K562 (cell line): ENCODE results near the gene BEST3. TPM values are rescaled to one million over a fixed set of nuclear protein-coding genes. Genes with fewer than 3 reads are reported as not detected.

Source experiments
- ATAC-seq: fragments of 200-7000 bp; cut with Tn5 transposase; 3 replicates; pipeline ENCODE4 v1.9.1; 2020; ENCODE audit warnings: moderate library complexity
- BruUV-seq: library from RNA; stranded (reverse); fragments of 400-500 nt; replicated peaks from 2 replicates; lab custom pipeline; 2021; lab: Mats Ljungman, UMichigan
- CTCF ChIA-PET: fragments of 300-600 bp; formaldehyde crosslinking; extraction: SDS; loops from one replicate; lab custom pipeline; 2021; ENCODE audit warnings: low intra/inter-chr PET ratio; lab: Yijun Ruan, JAX
- POLR2A ChIA-PET: fragments of 300-600, 350-650 bp; sonication (Branson Sonifier 250); formaldehyde crosslinking; extraction: SDS; loops from one replicate; lab custom pipeline; 2021; ENCODE audit warnings: antibody characterized with exemption, inconsistent platforms; lab: Yijun Ruan, JAX
- DNase-seq, 4 experiments: peaks; one replicate each; pipeline versions ENCODE4 v3.0.0 to v3.0.0-alpha.2; 2011 to 2018; ENCODE audit warnings: low spot score in 3 of 4, mixed read lengths in 3 of 4; ENCODE audit errors: extremely low read depth in 1 of 4
- FAIRE-seq: peaks from 2 replicates; lab custom pipeline; 2011; peaks lifted over from hg19 to GRCh38; lab: Jason Lieb, UNC
- H2AFZ ChIP-seq: 2 replicates; pipeline ENCODE4 v1.6.0; 2011; ENCODE audit warnings: low read depth, low read length, control low read depth, inconsistent platforms
- H3K27ac ChIP-seq: fragments of 200-600 bp; 3 replicates; pipeline ENCODE4 v1.8.0; 2011; ENCODE audit warnings: low read depth, mild to moderate bottlenecking, control low read depth, inconsistent platforms, low read length, moderate library complexity, mixed read lengths; ENCODE audit errors: extremely low read depth
- H3K27me3 ChIP-seq, 2 experiments: fragments of 300-600 bp in 1 of 2; 2 replicates in 1 of 2; 3 replicates in 1 of 2; pipeline versions ENCODE4 v1.6.0 to v1.8.0; 2011; ENCODE audit warnings: inconsistent platforms in 2 of 2, low read length in 2 of 2, mild to moderate bottlenecking in 1 of 2, mixed read lengths in 1 of 2, moderate library complexity in 1 of 2; ENCODE audit not compliant: control insufficient read depth in 2 of 2, insufficient read depth in 2 of 2
- H3K36me3 ChIP-seq: fragments of 300-600 bp; 3 replicates; pipeline ENCODE4 v1.8.0; 2011; ENCODE audit warnings: mild to moderate bottlenecking, low read length, inconsistent platforms; ENCODE audit not compliant: control insufficient read depth, insufficient read depth
- H3K4me1 ChIP-seq, 2 experiments: fragments of 200-600 bp in 1 of 2; replicated peaks in 1 of 2; 2 replicates in 1 of 2; 3 replicates in 1 of 2; pipeline versions ENCODE4 v1.5.1 to v1.8.0; 2011; ENCODE audit warnings: inconsistent platforms in 2 of 2, low read length in 2 of 2, mild to moderate bottlenecking in 1 of 2, mixed read lengths in 1 of 2, moderate library complexity in 1 of 2; ENCODE audit not compliant: control insufficient read depth in 2 of 2, insufficient read depth in 2 of 2
- H3K4me2 ChIP-seq: 2 replicates; pipeline ENCODE4 v1.6.1; 2011; ENCODE audit warnings: low read length, control low read depth, inconsistent platforms, mixed read lengths; ENCODE audit not compliant: insufficient read depth
- H3K4me3 ChIP-seq: fragments of 200-600 bp; sonication (generic), shearing (Covaris generic); 2 replicates; pipeline ENCODE4 v1.5.1; 2016; ENCODE audit warnings: control low read depth, inconsistent platforms
- H3K79me2 ChIP-seq: fragments of 200-600 bp; 3 replicates; pipeline ENCODE4 v1.8.0; 2011; ENCODE audit warnings: low read length, inconsistent platforms; ENCODE audit not compliant: control insufficient read depth, insufficient read depth
- H3K9ac ChIP-seq, 2 experiments: 2 replicates each; pipeline versions ENCODE4 v1.6.0 to v1.6.1; 2011; ENCODE audit warnings: low read depth in 2 of 2, low read length in 2 of 2, control low read depth in 1 of 2, inconsistent platforms in 1 of 2, mild to moderate bottlenecking in 1 of 2, mixed read lengths in 1 of 2; ENCODE audit not compliant: insufficient read depth in 1 of 2
- H3K9me1 ChIP-seq: one replicate; pipeline ENCODE4 v1.6.0; 2011; ENCODE audit warnings: inconsistent platforms, mild to moderate bottlenecking, low read length, moderate library complexity; ENCODE audit not compliant: control insufficient read depth, insufficient read depth
- H3K9me3 ChIP-seq: replicated peaks from 2 replicates; pipeline ENCODE4 v1.5.1; 2011; ENCODE audit warnings: low read depth, low read length, inconsistent platforms; ENCODE audit not compliant: control insufficient read depth, insufficient read depth
- H4K20me1 ChIP-seq: replicated peaks from 2 replicates; pipeline ENCODE4 v1.6.1; 2011; ENCODE audit warnings: low read length, inconsistent platforms, mixed read lengths; ENCODE audit not compliant: control insufficient read depth, insufficient read depth
- ARID2 ChIP-seq: fragments of 450-650 bp; IDR thresholded peaks from 2 replicates; pipeline ENCODE4 v1.6.1; 2017; ENCODE audit warnings: antibody characterized with exemption, mild to moderate bottlenecking
- CBFB ChIP-seq: sonication (generic); formaldehyde crosslinking; IDR thresholded peaks from 2 replicates; pipeline ENCODE4 v1.4.0; 2020; ENCODE audit warnings: mild to moderate bottlenecking, missing genetic modification reagents
- EGR1 ChIP-seq: fragments of 450-650 bp; conservative IDR thresholded peaks from 2 replicates; pipeline ENCODE4 v1.6.1; 2017; ENCODE audit warnings: mild to moderate bottlenecking
- FOXK1 ChIP-seq: sonication (generic); formaldehyde crosslinking; IDR thresholded peaks from 2 replicates; pipeline ENCODE4 v1.8.0; 2022; ENCODE audit warnings: missing genetic modification reagents, mild to moderate bottlenecking, borderline replicate concordance
- FOXK2 ChIP-seq, 2 experiments: fragments of 450-650 bp; IDR thresholded peaks in 1 of 2; conservative IDR thresholded peaks in 1 of 2; 2 replicates each; pipeline ENCODE4 v1.6.1; 2016; ENCODE audit warnings: low read depth in 2 of 2, mild to moderate bottlenecking in 1 of 2
- PHTF2 ChIP-seq: fragments of 250-450 bp; sonication (Bioruptor Pico); IDR thresholded peaks from 2 replicates; pipeline ENCODE4 v1.5.0; 2021; ENCODE audit warnings: mild to moderate bottlenecking
- RFX5 ChIP-seq: IDR thresholded peaks from 2 replicates; pipeline ENCODE4 v1.6.1; 2011; ENCODE audit warnings: low read depth, mild to moderate bottlenecking, improper control_type of control experiment, low read length
- SNRNP70 ChIP-seq: fragments of 200-400 bp; formaldehyde crosslinking; optimal IDR thresholded peaks from 2 replicates; pipeline ENCODE3; 2017; ENCODE audit warnings: low read depth, low read length
- ZNF609 ChIP-seq: sonication (generic); formaldehyde crosslinking; IDR thresholded peaks from 2 replicates; pipeline ENCODE4 v1.8.1; 2023; ENCODE audit warnings: missing genetic modification reagents, mild to moderate bottlenecking, borderline replicate concordance
- whole genome bisulfite sequencing: fragments of 100-300 bp; shearing (Covaris generic); methylation state at CpG from one replicate; pipeline ENCODE4 v1.1.6; 2016; ENCODE audit warnings: low coverage, mixed read lengths; ENCODE audit not compliant: insufficient coverage; ENCODE audit errors: missing lambda C conversion rate; 5-methylcytosine and 5-hydroxymethylcytosine counted together
- in situ Hi-C: fragments of 300-500 bp; cut with MboI; formaldehyde crosslinking; loops from 4 replicates; pipeline ENCODE4 v1.15.0; 2018; ENCODE audit warnings: inconsistent platforms, mixed read lengths
- intact Hi-C: fragments of 100-400 bp; cut with micrococcal nuclease; formaldehyde crosslinking; loops from 2 replicates; pipeline ENCODE4 v1.14.2; 2022
- polyA plus RNA-seq, 8 experiments: library from polyadenylated mRNA; depleted of rRNA in 4 of 8; stranded (reverse) in 5 of 8; unstranded in 3 of 8; fragments of >200 nt; fragmentation: Nextera tagmentation in 2 of 8; fragmentation: Illumina TruSeq in 1 of 8; extraction: Ambion mirVana in 2 of 8; extraction: Trizol in 1 of 8; gene quantifications; 2 replicates each; pipeline versions ENCODE4 v1.2.1 to v1.2.3, GENCODE V29; 2011 to 2014; ENCODE audit warnings: inconsistent platforms in 1 of 8, missing spikeins in 1 of 8
- total RNA-seq, 7 experiments: library from RNA; depleted of rRNA in 6 of 7; stranded (reverse); fragments of >200 nt in 6 of 7; fragmentation: Illumina TruSeq in 2 of 7; extraction: Trizol in 2 of 7; gene quantifications; 2 replicates each; pipeline versions ENCODE4 v1.2.1 to v1.2.3, GENCODE V29; 2011 to 2021; ENCODE audit warnings: low replicate concordance in 1 of 7
- TF ChIP-seq, protein P1 (sequence below), 2 experiments: fragments of 450-650 bp in 1 of 2; sonication (generic) in 1 of 2; formaldehyde crosslinking in 1 of 2; IDR thresholded peaks in 1 of 2; conservative IDR thresholded peaks in 1 of 2; 2 replicates each; pipeline versions ENCODE4 v1.6.1 to v1.8.1; 2016 to 2023; ENCODE audit warnings: mild to moderate bottlenecking in 2 of 2, moderate library complexity in 2 of 2, inconsistent platforms in 1 of 2, missing genetic modification reagents in 1 of 2
- TF ChIP-seq, protein P2 (sequence below): IDR thresholded peaks from 3 replicates; pipeline ENCODE4 v1.6.1; 2011; ENCODE audit warnings: borderline replicate concordance, mild to moderate bottlenecking; ENCODE audit not compliant: insufficient read length, insufficient read depth
- TF ChIP-seq, protein P3 (sequence below): fragments of 450-650 bp; formaldehyde crosslinking; IDR thresholded peaks from 2 replicates; pipeline ENCODE4 v1.4.0; 2020; ENCODE audit warnings: mild to moderate bottlenecking, moderate library complexity

Gene BEST3
- total and polyA plus RNA-seq, 9 of the 15 experiments (the other 6 are each of a cell fraction or from before 2014, with no cell fraction given): 0.15 TPM; not detected in 8

DNA sequence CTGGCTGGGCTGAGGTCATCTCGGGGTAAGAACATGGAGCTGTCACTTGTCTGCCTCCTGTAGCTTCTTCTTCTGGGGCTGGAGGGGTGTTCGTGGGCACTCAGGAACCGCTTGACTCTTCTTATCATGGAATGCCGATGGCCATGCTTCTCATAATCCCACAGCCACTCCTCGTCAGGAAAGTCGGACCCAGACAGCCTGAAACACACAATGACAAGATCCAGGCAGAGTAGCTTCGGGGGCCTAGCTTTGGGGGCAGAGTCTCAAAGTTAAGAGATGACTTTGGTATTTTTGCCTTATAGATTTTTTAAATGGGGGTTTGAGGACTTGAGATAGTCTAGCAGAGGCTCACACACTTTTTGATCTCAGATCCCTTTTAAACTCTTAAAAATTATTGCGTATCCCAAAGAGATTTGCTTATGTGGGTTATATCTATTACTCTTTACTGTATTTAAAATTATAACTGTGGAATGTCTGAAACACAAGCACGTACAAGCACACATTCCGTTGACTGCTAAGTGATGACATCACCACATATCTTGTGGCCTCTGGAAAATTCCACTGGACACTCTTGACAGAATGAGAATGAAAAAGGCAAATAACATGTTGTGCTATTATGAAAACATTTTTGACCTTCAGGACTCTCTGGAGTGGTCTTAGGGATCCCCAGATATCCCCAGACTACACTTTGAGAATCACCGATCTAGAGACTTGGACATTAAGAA lies 43.3 kb downstream of the BEST3 start:
- Histone ChIP-seq H3K4me3 (no peak overlapping the region), H3K9me1 (peaks cover 2% of the 10 kb centered on the region), H2AFZ (peak overlapping the region; percentile 7; the same call in 1 of the 2 replicates), H3K9me3 (no peaks in the 10 kb centered on the region), H3K27me3 (no peaks in the 10 kb centered on the region), H3K9ac (peak overlapping the region in 1 of 2 experiments; percentile 6; a peak in 1 of 4 replicates), H3K4me1 (peaks cover 23 to 55% of the 10 kb centered on the region in 2 experiments), H3K79me2 (no peaks in the 10 kb centered on the region), H3K27ac (no peak overlapping the region), H3K4me2 (no peak overlapping the region), H4K20me1 (no peaks in the 10 kb centered on the region), H3K36me3 (no peaks in the 10 kb centered on the region)
- ChIA-PET CTCF (no interaction called here), POLR2A (interaction anchor here (1.2 kb wide), 1 partner anchor 12 kb away, joined by 4 read pairs; no protein-coding TSS in a partner anchor)
- in situ Hi-C loops (no loop called here), intact Hi-C loops (loop anchor here (5.0 kb wide), 1 partner anchor 82 kb away; the partner anchor contains the start of gene RAB3IP)
- no peak for ATAC-seq
- no peak for DNase-seq
- 54% methylated on average over 11 of the region's 11 CpGs for WGBS
- no TSS peak for BruUV-seq
- FAIRE-seq: no peak
- TF ChIP-seq RFX5: no peak
- TF ChIP-seq, protein P1, sequence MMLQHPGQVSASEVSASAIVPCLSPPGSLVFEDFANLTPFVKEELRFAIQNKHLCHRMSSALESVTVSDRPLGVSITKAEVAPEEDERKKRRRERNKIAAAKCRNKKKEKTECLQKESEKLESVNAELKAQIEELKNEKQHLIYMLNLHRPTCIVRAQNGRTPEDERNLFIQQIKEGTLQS (IDR thresholded peaks at IDR 0.05): peak; percentile 92
- TF ChIP-seq, protein P1 (CRISPR knock-in tag; conservative IDR thresholded peaks at IDR 0.05): no peak
- TF ChIP-seq PHTF2 (CRISPR knock-in tag): no peak
- no peak for TF ChIP-seq ARID2
- no peak for TF ChIP-seq SNRNP70
- TF ChIP-seq CBFB (CRISPR knock-in tag): no peak
- TF ChIP-seq, protein P2, sequence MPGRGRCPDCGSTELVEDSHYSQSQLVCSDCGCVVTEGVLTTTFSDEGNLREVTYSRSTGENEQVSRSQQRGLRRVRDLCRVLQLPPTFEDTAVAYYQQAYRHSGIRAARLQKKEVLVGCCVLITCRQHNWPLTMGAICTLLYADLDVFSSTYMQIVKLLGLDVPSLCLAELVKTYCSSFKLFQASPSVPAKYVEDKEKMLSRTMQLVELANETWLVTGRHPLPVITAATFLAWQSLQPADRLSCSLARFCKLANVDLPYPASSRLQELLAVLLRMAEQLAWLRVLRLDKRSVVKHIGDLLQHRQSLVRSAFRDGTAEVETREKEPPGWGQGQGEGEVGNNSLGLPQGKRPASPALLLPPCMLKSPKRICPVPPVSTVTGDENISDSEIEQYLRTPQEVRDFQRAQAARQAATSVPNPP: no peak
- TF ChIP-seq ZNF609: no peak
- no peak for TF ChIP-seq FOXK1 (CRISPR knock-in tag)
- TF ChIP-seq EGR1: no peak
- no peak for TF ChIP-seq FOXK2 (conservative IDR thresholded peaks at IDR 0.05 in 1 of 2, IDR thresholded peaks at IDR 0.05 in 1 of 2; ENCODE audit: low read depth in 2 of 2)
- TF ChIP-seq, protein P3, sequence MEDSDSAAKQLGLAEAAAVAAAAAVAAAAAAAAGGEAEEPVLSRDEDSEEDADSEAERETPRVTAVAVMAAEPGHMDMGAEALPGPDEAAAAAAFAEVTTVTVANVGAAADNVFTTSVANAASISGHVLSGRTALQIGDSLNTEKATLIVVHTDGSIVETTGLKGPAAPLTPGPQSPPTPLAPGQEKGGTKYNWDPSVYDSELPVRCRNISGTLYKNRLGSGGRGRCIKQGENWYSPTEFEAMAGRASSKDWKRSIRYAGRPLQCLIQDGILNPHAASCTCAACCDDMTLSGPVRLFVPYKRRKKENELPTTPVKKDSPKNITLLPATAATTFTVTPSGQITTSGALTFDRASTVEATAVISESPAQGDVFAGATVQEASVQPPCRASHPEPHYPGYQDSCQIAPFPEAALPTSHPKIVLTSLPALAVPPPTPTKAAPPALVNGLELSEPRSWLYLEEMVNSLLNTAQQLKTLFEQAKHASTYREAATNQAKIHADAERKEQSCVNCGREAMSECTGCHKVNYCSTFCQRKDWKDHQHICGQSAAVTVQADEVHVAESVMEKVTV (CRISPR knock-in tag): no peak
